GM21360 (cell line): ENCODE data around the gene ACE2.

Source experiments
- ATAC-seq: cut with Tn5 transposase; IDR thresholded peaks from one replicate; pipeline ENCODE4 v1.9.1; 2021; ENCODE audit warnings: mild to moderate bottlenecking, moderate library complexity; ENCODE audit not compliant: unreplicated experiment

Gene ACE2

DNA sequence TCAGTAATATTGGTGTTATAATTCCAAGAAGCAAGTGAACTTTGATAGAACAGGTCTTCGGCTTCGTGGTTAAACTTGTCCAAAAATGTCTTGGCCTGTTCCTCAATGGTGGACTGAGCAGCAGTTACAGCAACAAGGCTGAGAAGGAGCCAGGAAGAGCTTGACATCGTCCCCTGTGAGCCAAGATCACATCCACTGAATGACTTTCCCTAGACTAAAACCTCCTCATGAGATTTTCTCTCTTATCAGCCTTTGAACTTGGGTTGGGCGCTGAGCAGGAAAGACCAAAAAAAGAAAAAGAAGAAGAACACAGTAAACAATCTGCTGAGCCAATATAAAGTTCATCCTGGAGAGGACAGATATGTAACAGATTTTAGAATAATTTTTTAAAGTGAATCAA lies at the start of gene ACE2:
Gene ACE2, minus strand, starts transcription at position 216 of the 400 bp plus-strand sequence. Its CDS starts 49 bp downstream, at position 167.
- ATAC-seq = no peak

DNA sequence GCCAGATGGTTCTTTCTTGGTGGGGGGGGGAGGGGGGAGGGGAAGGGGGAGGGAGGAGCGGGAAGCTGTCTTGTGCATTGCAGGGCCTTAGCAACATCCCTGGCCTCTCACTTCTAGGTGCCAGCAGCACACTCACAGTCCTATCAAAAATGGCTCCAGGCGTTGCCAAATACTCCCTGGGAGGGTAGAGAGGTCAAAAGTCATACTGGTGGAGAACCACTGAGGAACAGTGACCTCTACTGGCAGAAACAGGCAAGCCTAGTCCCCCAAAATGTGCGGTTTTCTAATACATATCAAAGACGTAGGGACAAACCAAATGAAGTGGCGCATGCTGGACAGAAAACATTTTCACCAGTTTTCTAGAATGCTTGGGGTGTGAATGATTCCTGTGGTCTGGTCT lies 46.8 kb upstream of the ACE2 start:
- peak; percentile 59 for ATAC-seq

DNA sequence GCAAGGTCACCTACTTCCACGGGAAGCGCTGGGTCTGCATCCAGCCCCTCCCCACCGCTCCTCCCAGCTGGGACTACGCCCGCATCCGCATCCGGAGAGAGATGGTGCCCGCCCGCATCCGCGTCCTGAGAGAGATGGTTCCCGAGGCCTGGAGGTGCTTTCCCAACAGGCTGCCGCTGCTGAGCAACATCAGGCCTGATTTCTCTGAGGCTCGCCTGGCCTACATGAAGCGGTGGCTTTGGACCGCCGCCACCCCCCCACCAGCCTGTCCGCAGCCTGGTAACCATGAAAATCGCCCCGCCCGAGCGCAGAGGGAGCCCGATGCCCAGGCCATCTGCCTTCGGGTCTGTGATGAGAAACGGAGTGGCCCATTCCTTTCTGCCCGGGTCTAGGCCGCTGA lies 45.8 kb upstream of the ACE2 start:
- ATAC-seq = no peak

- ATAC-seq = no peak
These were observed 45.3 kb upstream of the ACE2 start for GRCh38 chrX:15646031-15646430.

- no peak for ATAC-seq
These were observed 44.5 kb upstream of the ACE2 start for GRCh38 chrX:15645266-15645665.

- no peak for ATAC-seq
These were observed 43.8 kb upstream of the ACE2 start for GRCh38 chrX:15644560-15644872.

- ATAC-seq = no peak
These were observed 43.2 kb upstream of the ACE2 start for GRCh38 chrX:15643786-15644559.

- ATAC-seq = no peak
These were observed 30.9 kb upstream of the ACE2 start for GRCh38 chrX:15631637-15632036.

DNA sequence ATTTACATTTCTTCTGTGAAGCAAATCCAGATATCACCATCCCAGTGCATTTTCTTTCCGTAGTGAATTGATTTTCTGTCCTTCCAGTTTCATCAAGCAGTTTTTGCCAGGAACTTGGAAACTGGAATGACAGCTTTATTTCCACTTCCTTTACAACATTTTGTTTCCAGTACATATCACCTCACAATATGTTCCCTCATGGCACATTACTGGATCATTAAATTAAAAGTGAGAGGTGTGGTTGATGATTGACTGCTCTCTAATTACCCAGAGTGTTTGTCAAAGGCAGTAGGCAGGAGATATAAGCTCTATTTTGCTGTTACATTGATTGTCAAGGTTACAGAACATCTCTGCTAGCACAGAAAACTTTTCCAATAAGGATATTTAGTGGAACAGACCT lies 22.3 kb upstream of the ACE2 start:
- ATAC-seq = no peak

- ATAC-seq = no peak
These were observed 18.4 kb upstream of the ACE2 start for GRCh38 chrX:15619053-15619755.

- no peak for ATAC-seq
These were observed 16.4 kb upstream of the ACE2 start for GRCh38 chrX:15617111-15617510.

DNA sequence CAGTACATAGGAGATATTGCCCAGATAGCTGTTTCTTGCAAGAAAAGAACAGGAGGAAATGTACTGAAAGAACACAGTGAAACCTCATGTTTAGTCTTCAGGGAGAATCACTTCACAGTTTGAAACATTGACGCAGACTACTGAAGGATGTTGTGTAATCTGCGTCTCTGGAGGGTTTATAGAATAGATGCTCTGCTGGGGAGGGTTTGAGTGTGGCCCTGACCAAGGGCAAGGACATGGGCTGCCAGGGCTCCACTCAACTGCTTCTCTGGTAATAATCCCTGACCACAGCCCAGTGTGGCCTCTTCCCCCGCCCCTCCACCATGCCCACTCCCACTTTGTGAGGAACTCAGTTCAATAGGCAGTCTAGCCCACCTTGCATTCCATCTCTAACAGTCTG lies 15.8 kb upstream of the ACE2 start:
- ATAC-seq = no peak

- no peak for ATAC-seq
These were observed 6.3 kb upstream of the ACE2 start for GRCh38 chrX:15607067-15607466.

DNA sequence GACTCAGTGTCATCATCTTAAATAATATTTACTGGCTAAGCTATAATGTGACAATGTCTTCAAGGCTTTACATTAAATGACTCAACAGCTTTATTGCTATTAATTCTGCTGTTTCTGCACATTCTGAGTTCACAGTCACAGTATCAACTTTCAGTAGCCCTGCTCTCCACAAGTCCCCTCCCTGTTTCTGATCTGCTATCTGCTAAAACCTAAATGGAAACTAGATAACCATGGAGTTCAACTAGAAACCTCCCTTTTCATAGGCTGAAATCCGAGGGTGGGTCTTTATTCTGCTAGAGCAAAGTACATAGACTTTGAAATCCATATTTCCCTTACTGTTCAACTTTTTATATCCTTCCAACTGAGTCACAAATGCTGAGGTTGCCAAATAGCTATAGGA lies 5.4 kb upstream of the ACE2 start:
- no peak for ATAC-seq

GRCh38 chrX:15605226-15605625 lies 4.5 kb upstream of the ACE2 start:
- no peak for ATAC-seq

DNA sequence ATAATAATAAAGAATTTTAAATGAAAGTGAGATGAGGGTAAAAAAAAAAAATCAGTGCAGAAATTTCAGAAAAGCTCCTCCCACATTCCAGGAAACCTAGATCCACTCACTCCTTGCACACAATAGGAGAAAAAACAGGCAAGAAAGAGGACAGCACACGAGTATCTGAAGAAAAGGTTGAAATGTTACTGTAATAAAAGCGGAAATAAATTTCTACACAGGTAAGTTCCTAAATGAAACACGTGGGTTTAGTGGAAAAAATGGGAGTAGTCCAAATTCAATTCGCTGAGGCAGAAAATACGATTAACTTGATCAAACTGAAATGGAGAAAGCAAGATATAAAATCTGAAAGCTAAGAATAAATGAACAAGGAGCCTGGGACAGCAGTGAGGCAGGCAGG lies 2.0 kb upstream of the ACE2 start:
- no peak for ATAC-seq

GRCh38 chrX:15601932-15602331 lies 1.2 kb upstream of the ACE2 start:
- ATAC-seq = no peak

GRCh38 chrX:15600049-15600448 lies 711 bp downstream of the ACE2 start:
- no peak for ATAC-seq

DNA sequence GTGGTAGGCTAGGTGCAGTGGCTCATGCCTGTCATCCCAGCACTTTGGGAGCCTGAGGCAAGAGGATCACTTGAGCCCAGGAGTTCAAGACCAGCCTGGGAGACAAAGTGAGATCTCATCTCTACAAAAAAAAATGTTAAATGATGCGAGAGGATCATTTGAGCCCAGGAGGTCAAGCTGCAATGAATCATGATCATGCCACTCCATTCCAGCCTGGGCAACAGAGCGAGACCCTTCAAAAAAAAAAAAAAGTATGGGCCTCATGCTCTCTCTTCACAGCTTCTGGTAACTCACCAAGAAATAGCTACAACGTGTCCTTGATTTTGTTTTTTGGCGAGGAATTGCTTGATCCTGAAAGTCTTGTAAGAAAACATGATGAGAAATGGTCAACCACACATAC lies 1.3 kb downstream of the ACE2 start:
- ATAC-seq = no peak

GRCh38 chrX:15598026-15598425 lies 2.7 kb downstream of the ACE2 start:
- ATAC-seq = no peak

GRCh38 chrX:15594371-15594770 lies 6.4 kb downstream of the ACE2 start:
- no peak for ATAC-seq
